ENCODE data around the gene HPCAL4. TPM values are rescaled to one million over a fixed set of nuclear protein-coding genes. Genes with fewer than 3 reads are reported as not detected.
A peak's percentile ranks its signal among the peaks of the same experiment; 100 is the strongest.

HPCAL4 gene
- total RNA-seq, 6 donors from 2014 or later = under 0.01 to 1.1 (median 0.43) TPM

DNA sequence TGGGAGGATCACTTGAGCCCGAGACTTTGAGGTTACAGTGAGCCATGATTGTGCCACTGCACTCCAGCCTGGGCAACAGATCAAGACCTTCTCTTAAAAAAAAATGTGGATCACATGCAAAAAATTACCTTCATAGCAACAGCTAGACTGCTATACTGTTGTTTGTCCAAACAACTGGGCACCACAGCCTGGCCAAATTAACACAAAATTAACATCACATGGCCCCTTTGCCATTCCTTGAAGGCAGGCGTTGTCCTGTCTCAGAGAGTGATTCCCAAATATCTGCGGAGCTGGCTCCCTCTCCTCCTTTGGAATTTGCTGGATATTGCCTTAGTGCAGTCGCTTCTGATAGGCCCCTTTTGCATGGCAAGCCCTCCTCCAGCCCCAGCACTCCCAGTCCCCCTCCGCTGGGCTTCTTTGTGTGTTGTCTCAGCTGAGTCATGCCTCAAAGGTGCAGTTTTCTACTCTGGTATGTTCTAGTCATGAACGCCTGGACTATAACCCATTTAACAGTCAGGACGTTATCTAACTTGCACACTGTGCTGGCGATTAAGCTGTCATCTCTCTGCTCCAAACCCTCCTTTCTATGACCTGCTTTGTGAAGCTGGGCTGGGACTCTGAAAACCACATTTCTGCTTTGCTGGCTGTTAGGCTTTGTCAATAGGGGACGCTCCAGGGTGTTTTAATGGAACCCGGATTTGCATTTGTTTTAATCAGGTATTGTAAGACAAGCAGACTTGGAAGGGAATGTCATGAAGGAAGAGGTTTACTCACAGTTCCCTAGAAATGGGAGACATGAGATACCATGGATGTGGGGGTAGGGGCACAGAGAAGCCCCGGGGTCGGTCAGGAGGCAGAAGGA lies 20.1 kb upstream of the HPCAL4 start:
- ATAC-seq (ENCODE audit: low FRiP score in 2 of 2) (no peak), DNase-seq (no peak)
- Histone ChIP-seq H3K36me3 (no peaks in the 10 kb centered on the region), H3K4me3 (no peak overlapping the region), H3K27ac (no peak overlapping the region), H3K9me3 (no peaks in the 10 kb centered on the region), H3K4me1 (no peaks in the 10 kb centered on the region), H3K27me3 (no peaks in the 10 kb centered on the region)
- TF ChIP-seq POLR2AphosphoS5 (IDR thresholded peaks at IDR 0.05) (no peak), POLR2A (IDR thresholded peaks at IDR 0.05) (no peak), EP300 (IDR thresholded peaks at IDR 0.05) (no peak)
- TF ChIP-seq, protein P1, sequence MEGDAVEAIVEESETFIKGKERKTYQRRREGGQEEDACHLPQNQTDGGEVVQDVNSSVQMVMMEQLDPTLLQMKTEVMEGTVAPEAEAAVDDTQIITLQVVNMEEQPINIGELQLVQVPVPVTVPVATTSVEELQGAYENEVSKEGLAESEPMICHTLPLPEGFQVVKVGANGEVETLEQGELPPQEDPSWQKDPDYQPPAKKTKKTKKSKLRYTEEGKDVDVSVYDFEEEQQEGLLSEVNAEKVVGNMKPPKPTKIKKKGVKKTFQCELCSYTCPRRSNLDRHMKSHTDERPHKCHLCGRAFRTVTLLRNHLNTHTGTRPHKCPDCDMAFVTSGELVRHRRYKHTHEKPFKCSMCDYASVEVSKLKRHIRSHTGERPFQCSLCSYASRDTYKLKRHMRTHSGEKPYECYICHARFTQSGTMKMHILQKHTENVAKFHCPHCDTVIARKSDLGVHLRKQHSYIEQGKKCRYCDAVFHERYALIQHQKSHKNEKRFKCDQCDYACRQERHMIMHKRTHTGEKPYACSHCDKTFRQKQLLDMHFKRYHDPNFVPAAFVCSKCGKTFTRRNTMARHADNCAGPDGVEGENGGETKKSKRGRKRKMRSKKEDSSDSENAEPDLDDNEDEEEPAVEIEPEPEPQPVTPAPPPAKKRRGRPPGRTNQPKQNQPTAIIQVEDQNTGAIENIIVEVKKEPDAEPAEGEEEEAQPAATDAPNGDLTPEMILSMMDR (IDR thresholded peaks at IDR 0.05) = no peak
- WGBS, 2 donors = 74 to 88% methylated on average over 12 of the region's 12 CpGs

DNA sequence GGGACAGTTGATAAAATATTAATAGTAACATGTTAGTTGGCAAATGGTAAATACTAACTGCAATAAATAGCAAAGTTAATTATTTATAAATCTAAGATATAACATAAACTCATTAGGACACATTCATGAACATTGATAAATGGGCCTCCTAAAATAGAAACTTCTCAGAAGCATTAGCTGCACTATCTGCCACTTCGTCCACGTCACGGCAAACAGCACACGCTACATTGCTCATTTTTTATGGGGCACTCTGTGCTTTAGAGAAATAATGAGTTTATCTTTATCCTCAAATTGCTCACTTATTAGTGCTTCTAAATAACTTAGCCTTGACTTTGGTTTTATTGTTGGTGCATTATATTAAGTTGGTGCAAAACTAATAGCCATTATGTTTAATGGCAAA lies 16.3 kb upstream of the HPCAL4 start:
- DNase-seq = no peak
- Histone ChIP-seq H3K27me3 (no peaks in the 10 kb centered on the region), H3K4me1 (no peaks in the 10 kb centered on the region), H3K36me3 (no peaks in the 10 kb centered on the region), H3K4me3 (no peak overlapping the region), H3K9me3 (no peaks in the 10 kb centered on the region), H3K27ac (no peak overlapping the region)
- no peak for ATAC-seq (ENCODE audit: low FRiP score in 2 of 2)
- WGBS, 2 donors = 96 to 97% methylated on average over 4 of the region's 4 CpGs
- no peak for TF ChIP-seq POLR2A (IDR thresholded peaks at IDR 0.05)
- TF ChIP-seq EP300 (IDR thresholded peaks at IDR 0.05) = no peak
- no peak for TF ChIP-seq POLR2AphosphoS5 (IDR thresholded peaks at IDR 0.05)
- TF ChIP-seq, protein P1 (IDR thresholded peaks at IDR 0.05) = no peak

DNA sequence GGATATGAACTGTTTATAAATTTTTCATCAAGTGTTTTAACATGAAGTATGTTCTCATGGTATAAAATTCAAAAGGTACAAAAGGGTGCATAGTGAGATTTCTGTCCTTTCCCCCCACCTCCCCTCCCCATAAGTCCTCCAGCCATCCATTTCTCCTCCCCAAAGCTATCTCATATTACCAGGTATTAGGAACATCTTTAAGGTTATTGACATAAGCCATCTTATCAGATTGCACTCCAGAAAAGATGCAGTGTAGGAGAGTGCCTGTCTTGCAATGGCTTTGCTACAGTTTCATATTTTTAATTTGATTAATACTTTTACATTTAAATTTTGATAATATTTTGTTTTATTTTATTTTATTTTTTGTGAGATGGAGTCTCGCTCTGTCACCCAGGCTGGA lies 13.5 kb upstream of the HPCAL4 start:
- H3K9me3 ChIP-seq = no peaks in the 10 kb centered on the region
- peaks cover 6 to 14% (median 9%) of the 10 kb centered on the region in 4 donors for H3K4me1 ChIP-seq
- no peaks in the 10 kb centered on the region for H3K27me3 ChIP-seq
- TF ChIP-seq POLR2A (IDR thresholded peaks at IDR 0.05) = no peak
- TF ChIP-seq, protein P1 (IDR thresholded peaks at IDR 0.05) = no peak
- no peak for TF ChIP-seq EP300 (IDR thresholded peaks at IDR 0.05)
- TF ChIP-seq POLR2AphosphoS5 (IDR thresholded peaks at IDR 0.05) = no peak
- ATAC-seq (ENCODE audit: low FRiP score in 2 of 2) (no peak), DNase-seq (no peak)
- no peaks in the 10 kb centered on the region for H3K36me3 ChIP-seq
- H3K4me3 ChIP-seq = no peak overlapping the region
- no peak overlapping the region for H3K27ac ChIP-seq
- WGBS, 2 donors = 87 to 89% methylated on average over 1 of the region's 1 CpG

DNA sequence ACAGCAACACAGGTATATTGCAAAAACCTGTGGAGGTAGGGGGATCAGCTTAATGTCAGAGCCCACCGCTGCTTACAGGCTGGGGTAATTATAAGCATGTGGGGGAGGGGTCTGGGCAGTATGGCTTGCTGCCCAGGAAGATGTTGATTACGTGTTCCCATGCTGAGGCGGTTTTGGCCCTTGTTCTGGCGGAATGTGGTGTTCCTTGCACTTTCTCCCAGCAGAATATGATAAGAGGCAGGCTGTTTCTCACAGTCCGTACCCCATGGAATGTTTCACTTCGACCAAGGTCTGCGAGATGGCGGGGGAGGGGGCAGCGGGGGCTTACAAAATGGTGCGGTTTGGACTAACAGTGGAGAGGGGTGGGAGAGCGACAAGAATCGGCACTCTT lies 9.8 kb upstream of the HPCAL4 start:
- H3K36me3 ChIP-seq = no peaks in the 10 kb centered on the region
- DNase-seq (peak in 1 of 2 donors; percentile 47), ATAC-seq (ENCODE audit: low FRiP score in 2 of 2) (peak; percentile 58)
- no peaks in the 10 kb centered on the region for H3K27me3 ChIP-seq
- H3K4me1 ChIP-seq = peaks cover 6 to 14% (median 9%) of the 10 kb centered on the region in 4 donors
- peak overlapping the region in 3 of 4 donors; percentile 10 to 20 (median 13) for H3K4me3 ChIP-seq
- TF ChIP-seq, protein P1 (IDR thresholded peaks at IDR 0.05) = no peak
- TF ChIP-seq POLR2A (IDR thresholded peaks at IDR 0.05) = no peak
- TF ChIP-seq EP300 (IDR thresholded peaks at IDR 0.05) = no peak
- no peak for TF ChIP-seq POLR2AphosphoS5 (IDR thresholded peaks at IDR 0.05)
- peak overlapping the region in 2 of 4 donors; percentile 35 to 64 for H3K27ac ChIP-seq
- no peaks in the 10 kb centered on the region for H3K9me3 ChIP-seq
- WGBS, 2 donors = 20 to 51% methylated on average over 8 to 12 of the region's 12 CpGs
